Effector CD8-positive, alpha-beta T cell (primary cell): ENCODE measurements around the gene AAMDC.
"Not testable (repeated sequence)": the region's sequence is repeated elsewhere in the genome, so short reads cannot be mapped to it uniquely, and the experiment has no call there.

ENCODE experiments used
- DNase-seq: peaks from one replicate; lab custom pipeline; 2025; lab: John Stamatoyannopoulos, UW

AAMDC gene

DNA sequence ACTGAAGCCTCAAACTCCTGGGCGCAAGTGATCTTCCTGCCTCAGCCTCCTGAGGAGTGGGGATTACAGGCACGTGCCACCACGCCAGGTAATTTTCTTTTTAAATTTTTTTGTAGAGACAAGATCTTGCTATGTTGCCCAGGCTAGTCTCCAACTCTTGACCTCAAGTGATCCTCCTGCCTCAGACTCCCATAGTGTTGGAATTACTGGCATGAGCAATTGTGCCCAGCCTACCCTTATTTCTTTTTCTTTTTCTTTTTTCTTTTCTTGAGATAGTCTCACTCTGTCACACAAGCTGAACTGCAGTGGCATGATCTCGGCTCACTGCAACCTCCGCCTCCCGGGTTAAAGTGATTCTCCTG is 63.9 kb downstream of the AAMDC start:
- no peak for DNase-seq

DNA sequence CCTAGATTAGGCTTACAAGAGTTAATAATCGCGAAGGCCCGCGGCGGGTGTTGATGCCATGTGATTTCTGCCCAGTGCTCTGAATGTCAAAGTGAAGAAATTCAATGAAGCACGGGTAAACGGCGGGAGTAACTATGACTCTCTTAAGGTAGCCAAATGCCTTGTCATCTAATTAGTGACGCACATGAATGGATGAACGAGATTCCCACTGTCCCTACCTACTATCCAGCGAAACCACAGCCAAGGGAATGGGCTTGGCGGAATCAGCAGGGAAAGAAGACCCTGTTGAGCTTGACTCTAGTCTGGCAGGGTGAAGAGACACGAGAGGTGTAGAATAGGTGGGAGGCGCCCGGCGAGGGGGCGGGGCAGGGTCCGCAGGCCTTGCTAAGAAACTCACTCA is 65.5 kb downstream of the AAMDC start:
- no peak for DNase-seq

DNA sequence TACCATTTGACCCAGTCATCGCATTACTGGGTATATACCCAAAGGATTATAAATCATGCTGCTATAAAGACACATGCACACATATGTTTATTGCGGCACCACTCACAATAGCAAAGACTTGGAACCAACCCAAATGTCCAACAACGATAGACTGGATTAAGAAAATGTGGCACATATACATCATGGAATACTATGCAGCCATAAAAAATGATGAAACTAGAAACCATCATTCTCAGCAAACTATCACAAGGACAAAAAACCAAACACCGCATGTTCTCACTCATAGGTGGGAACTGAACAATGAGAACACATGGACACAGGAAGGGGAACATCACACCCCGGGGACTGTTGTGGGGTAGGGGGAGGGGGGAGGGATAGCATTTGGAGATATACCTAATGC is 68.1 kb downstream of the AAMDC start:
- not testable (repeated sequence) for DNase-seq

- not testable (repeated sequence) for DNase-seq
These were observed 69.2 kb downstream of the AAMDC start for GRCh38 chr11:77890100-77890614.

DNA sequence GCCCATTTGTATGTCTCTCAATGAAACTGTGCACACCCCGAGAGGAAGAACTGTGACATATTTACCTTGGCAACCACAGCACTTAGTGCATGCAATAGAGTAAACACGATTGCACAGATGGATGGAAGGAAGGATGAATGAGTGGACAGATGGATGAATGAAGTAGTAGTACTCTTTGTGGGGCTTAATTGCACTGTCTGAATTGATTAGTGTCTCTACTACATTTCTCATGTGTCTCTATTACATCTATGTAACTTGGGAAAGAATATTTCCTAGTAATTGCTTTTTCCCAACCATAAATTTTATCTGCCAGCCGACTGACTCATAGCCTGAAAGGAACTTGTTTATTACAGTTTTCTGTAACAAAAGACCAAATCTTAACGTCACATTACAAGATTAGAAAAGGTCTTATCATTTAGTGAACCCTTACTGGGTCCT is 69.7 kb downstream of the AAMDC start:
- DNase-seq: not testable (repeated sequence)

GRCh38 chr11:77891256-77891655 is 70.3 kb downstream of the AAMDC start:
- not testable (repeated sequence) for DNase-seq

DNA sequence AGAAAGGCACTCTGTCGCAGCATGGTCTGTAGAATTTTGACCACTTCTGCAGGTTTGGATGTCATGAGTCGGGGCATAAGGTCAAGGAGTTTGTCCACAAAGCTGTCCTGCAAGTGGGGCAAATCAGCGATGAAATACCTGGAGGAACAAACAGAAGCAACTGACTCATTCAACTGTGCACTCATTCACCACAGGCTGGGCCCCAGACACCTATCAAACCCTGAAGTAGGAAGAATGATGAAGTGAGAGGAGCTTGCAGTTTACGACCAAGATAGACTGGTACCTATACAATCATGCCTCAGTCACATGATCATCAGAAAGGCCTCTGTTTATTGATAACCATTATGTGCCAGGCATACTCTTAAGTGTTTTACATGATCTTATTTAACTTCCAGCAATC is 70.8 kb downstream of the AAMDC start:
- DNase-seq: not testable (repeated sequence)

GRCh38 chr11:77894949-77895348 is 74.0 kb downstream of the AAMDC start:
- not testable (repeated sequence) for DNase-seq

GRCh38 chr11:77908835-77909234 is 87.9 kb downstream of the AAMDC start:
- DNase-seq: no peak

GRCh38 chr11:77909277-77909676 is 88.3 kb downstream of the AAMDC start:
- DNase-seq: no peak

DNA sequence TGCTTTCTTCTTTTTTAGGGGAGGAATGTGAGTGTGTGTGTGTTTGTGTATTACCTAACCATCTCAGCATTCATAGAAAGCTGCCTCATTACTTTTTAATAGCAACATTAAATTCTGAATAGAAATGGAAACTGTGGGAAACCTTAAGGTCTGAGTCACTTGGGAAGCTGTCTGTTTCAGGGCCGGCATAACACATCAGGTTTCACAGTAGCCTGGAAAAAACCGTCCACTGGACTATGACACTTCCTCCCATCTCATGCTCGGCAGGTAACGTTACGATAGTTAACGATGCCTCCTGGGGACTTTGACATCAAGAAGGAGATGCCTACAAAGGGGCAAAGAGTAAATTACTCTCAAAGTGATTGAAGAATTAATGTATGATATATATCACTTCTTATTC is 89.9 kb downstream of the AAMDC start:
- DNase-seq: not testable (repeated sequence)

DNA sequence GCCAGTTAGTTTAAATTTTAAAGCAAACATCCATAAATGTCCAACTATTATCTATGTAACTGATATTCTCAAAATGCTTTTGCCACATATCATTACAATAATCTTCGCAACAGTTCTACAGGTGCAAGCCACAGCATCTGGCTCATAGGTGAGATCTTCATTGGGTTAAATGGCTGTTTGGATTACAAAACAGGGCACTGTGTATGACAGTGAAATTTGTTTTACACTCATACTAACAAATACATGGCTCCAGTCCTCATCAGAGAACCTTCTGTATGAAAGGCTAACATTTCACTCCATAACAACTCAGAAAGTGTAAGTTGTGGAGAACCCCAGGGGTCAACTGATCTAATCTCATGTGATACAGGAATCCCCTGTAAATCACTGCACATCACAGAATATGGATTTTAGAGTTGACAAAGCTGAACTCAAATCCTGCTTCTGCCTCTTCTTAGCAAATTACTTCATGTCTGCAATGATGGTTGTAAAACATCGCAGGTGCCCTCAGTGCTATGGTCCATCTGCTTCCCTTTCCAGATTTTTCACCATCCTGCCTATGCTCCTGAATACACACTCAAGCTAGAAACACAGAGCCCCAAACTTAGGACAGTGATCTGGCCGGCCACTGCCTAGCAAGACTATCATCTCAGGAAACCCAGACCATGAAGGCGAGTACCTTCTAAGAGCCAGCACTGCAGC is 92.8 kb downstream of the AAMDC start:
- DNase-seq: not testable (repeated sequence)

DNA sequence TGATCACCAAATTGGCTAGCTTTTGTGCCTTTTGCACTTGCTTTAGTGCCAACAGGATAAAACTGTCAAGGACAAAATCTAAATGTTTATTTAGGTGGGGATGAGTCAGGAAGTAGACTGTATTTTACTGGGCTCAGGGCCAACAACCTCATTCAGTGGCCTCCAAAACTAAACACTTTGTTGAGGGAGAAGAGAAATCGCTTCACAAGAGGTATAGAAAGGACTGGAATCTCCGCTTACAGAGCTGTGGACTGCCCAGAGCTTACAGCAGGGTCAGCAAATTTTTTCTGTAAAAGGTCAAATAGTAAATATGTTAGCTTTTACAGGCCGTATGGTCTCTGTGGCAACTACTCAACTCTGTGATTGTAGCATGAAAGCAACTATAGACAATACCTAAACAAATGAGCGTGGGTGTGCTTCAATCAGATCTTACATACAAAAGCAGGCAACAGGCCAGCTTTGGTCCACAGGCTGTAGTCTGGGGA is 93.4 kb downstream of the AAMDC start:
- not testable (repeated sequence) for DNase-seq

- not testable (repeated sequence) for DNase-seq
These were observed 96.8 kb downstream of the AAMDC start for GRCh38 chr11:77917713-77918112.
